Coronary artery (tissue), 2 donors: ENCODE data around the gene SCAP.
A peak's percentile ranks its signal among the peaks of the same experiment; 100 is the strongest.

Experiments
- DNase-seq: peaks from one replicate; pipeline ENCODE4 v3.0.0-alpha.2; 2017; ENCODE audit warnings: low spot score
- H3K27ac ChIP-seq, 2 donors: fragments of 200-600 bp; sonication (generic); one replicate each; pipeline ENCODE4 v1.5.1; 2016 to 2019
- H3K4me3 ChIP-seq: fragments of 200-600 bp; sonication (generic); 2 replicates; pipeline ENCODE4 v1.5.1; 2016; ENCODE audit warnings: mild to moderate bottlenecking, moderate library complexity
- CTCF ChIP-seq: fragments of 200-600 bp; sonication (generic); IDR thresholded peaks from one replicate; pipeline ENCODE4 v1.5.1; 2019; ENCODE audit warnings: antibody characterized with exemption

The SCAP gene

GRCh38 chr3:47424434-47425382 is 51.0 kb downstream of the SCAP start:
- H3K27ac ChIP-seq, result no peak overlapping the region

GRCh38 chr3:47423548-47424145 is 52.1 kb downstream of the SCAP start:
- Histone ChIP-seq H3K27ac (no peak overlapping the region), H3K4me3 (no peak overlapping the region)
- TF ChIP-seq CTCF, result no peak
- no peak for DNase-seq

More at GRCh38 chr3:47424434-47425382, 51.0 kb downstream of the SCAP start:
- DNase-seq, result no peak
- no peak overlapping the region for H3K4me3 ChIP-seq
- TF ChIP-seq CTCF, result no peak

- DNase-seq, result no peak
- Histone ChIP-seq H3K4me3 (no peak overlapping the region), H3K27ac (no peak overlapping the region)
- TF ChIP-seq CTCF, result no peak
These were observed 53.0 kb downstream of the SCAP start for GRCh38 chr3:47422743-47423142.

- Histone ChIP-seq H3K27ac (peak overlapping the region; percentile 1 to 77), H3K4me3 (peak overlapping the region; percentile 6)
- no peak for TF ChIP-seq CTCF
- DNase-seq, result no peak
These were observed 53.7 kb downstream of the SCAP start for GRCh38 chr3:47421741-47422649.

- H3K27ac ChIP-seq, result peak overlapping the region; percentile 1 to 77
- H3K4me3 ChIP-seq, result peak overlapping the region; percentile 6
- TF ChIP-seq CTCF, result peak; percentile 95
- DNase-seq, result no peak
These were observed 54.9 kb downstream of the SCAP start for GRCh38 chr3:47420511-47421484.

GRCh38 chr3:47420044-47420430 is 55.7 kb downstream of the SCAP start:
- no peak for DNase-seq
- no peak overlapping the region for H3K4me3 ChIP-seq
- no peak overlapping the region for H3K27ac ChIP-seq
- TF ChIP-seq CTCF, result no peak
